IPS DF 4.7 (cell line): ENCODE results near the gene EVA1C.
"Not testable (repeated sequence)": the region's sequence is repeated elsewhere in the genome, so short reads cannot be mapped to it uniquely, and the experiment has no call there.

Experiments
- DNase-seq: peaks from one replicate; pipeline ENCODE4 v3.0.0-alpha.2; 2013; ENCODE audit warnings: low spot score; ENCODE audit errors: extremely low read depth

EVA1C gene

DNA sequence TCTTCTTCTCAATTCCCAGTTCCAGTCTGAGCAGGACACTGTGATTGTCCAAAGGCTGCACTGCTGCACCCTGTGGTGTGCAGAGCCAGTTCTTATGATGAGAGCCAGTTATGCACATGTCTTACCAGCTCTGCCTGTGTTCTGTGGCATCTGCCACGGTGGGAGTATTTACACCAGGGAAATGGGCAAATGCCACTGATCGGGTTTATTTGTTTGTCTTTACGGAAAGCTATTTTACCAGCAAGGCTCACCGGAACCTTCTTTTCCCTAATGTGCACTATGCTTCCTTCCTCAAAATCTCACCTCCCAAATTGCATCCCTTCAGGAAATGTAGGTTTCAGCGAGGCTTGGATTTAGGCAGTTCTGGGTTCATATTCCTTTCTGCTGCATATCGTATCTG is 49.0 kb downstream of the EVA1C start:
- no peak for DNase-seq

DNA sequence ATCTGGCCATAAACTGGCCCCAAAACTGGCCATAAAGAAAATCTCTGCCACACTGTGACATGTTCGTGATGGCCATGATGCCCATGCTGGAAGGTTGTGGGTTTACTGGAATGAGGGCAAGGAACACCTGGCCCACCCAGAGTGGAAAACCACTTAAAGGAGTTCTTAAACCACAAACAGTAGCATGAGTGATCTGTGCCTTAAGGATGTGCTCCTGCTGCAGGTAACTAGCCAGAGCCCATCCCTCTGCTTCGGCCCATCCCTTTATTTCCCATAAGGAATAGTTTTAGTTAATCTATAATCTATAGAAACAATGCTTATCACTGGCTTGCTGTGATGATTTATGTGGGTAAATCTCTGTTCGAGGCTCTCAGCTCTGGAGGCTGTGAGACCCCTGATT is 50.1 kb downstream of the EVA1C start:
- DNase-seq: not testable (repeated sequence)

DNA sequence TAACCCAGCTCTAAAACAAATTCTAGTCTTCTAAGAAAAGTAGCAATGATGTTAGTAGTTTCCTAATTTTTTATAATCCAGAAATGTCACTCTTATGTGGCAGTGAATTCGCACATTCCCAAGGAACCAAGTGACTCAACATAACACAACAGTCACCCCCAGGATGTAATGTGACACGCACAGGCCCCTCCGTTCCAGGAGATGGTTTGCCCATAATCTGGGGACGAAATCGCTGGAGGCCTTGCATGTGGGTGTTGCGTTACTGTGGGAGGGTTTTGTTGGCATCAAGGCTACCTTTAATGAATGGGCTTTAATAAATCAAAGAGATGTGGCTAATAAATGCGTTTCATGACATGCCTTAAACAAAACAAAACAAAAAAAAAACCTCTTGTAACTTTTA is 50.9 kb downstream of the EVA1C start:
- no peak for DNase-seq

DNA sequence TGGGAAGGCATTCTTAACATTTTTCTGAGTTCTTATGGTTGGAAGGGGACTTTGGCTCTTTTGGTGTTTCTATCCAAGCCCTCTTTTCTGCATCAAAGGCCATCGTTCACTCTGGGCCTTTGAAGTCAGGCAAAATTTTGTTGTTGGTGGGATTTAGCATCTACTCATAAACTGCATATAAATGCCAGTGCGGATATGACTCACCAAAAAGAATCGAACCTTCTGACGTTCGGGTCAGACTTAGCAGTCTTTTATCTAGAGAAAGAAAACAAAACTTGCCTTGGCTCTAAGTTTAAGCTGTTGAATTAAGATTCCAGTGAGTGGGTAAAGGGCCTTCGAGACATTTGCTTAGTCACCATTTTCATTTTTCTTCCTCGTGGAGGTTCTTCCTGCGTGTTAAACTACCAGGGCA is 51.4 kb downstream of the EVA1C start:
- no peak for DNase-seq

DNA sequence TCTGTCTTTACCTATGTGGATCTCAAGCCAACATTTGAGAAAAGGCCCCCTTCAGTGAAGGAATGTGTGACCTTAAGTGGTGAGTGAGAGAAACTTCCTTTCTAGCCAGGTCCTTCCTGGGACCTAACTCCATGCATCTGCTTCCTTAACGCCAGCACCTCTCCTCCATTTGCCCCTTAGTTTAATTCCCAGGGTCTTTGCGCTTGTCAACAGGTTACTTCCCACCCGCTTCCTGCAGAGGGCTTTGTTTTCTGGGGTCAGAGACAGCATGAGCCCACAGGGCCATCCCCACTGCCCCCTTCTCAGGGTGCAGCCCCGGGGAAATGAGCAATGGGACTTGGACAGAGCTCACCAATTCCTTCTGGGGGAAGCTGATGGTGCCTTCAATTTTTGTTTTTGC is 54.8 kb downstream of the EVA1C start:
- no peak for DNase-seq

GRCh38 chr21:32468681-32469111 is 56.2 kb downstream of the EVA1C start:
- DNase-seq: no peak

GRCh38 chr21:32469628-32470027 is 57.1 kb downstream of the EVA1C start:
- no peak for DNase-seq

DNA sequence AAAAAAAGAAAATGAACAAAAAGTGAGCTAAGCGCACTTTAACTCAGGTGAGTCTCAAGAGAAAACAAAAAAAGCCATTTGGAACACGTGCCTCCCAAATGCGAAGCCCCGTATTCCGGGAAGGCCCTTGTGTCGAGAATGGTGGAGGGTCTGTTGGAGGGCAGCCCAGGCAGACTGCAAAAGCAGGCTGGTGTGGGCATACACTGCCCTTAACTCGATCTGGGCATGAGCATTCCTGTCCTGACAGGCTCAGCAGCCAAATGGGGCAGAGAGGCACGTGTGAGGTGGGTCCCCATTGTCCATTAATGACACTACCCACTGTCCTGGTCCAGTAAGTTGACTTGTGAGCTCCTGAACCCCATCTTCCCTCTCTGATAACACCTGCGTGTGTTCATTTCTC is 57.7 kb downstream of the EVA1C start:
- DNase-seq: no peak

DNA sequence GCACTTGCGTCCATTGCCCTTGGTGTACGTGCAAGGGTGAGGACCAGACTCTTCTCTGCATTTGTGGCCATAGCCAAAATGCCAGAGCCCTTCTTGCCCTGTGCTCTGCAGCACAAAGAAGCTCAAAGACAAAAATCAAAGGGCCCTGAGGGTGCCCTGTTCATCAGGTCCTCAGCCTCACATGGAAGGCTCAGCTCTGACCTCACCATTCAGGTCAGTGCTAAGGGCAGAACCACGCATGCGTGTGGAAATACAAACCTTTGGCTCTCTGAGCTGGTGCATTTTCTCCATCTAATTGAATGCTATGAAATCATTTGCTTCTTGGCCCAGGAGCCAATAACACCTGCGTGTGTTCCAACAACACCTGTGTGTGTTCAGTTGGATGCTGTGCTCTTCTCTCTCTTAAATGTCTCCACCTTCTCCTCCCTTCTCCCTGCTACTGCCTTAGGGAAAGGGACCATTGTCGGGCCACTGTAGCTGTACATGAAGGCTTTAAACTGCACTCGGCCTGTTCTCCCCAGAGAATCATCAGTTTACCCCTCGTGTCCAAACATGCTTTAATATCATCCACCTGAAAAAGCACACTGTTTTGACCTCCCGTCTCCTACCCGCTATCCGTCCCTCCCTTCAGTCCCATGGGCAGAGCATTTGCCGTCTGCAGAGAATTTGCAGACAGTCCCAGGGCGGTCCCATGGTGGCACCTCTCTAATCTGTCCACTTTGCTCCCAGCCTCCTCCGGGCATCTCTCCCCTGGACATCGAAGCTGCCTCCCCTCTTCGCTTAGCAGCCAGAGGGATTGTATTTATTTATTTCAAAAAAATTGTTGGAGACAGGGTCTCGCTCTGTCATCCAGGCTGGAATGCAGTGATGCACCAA is 60.6 kb downstream of the EVA1C start:
- DNase-seq: no peak

DNA sequence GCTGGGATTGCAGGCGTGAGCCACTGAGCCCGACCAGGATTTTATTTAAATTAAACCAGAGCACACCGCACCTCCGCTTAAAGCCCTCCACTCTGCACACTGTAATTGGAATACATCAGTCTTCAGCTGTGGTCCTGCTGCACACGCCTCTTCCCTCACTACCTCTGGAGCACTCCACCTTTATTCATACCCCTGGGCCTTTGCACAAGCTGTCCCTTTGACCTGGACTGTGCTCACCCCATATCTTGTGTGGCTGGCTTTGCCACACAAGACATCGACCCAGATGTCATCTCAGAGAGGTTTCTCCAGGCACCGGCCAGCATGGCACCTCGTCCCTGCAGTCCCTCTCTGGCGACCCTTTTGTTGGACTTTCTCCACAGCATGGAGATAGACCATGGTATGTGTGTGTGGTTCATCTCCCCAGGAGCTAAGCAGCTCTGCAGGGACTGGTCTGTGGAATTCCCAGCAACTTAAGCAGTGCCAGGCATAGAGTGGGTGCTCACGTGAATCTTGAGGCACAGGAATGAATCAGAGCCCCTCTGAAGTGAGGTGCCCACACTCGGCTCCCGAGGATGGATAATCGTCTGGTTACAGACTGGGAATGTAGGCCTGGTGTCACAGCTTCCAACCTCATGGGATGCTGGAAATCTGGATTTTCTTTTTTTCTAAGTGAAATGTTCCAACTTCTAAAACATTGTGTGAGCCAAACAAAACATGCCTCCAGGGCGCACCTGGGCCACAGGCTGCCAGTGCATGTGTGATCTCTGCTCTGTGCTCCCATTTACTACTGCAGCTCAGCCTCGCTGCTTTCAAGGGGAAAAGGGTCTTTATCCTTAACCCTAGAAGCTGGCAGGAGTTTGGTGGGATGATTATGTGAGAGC is 61.9 kb downstream of the EVA1C start:
- DNase-seq: no peak

GRCh38 chr21:32475162-32475812 is 62.8 kb downstream of the EVA1C start:
- no peak for DNase-seq

DNA sequence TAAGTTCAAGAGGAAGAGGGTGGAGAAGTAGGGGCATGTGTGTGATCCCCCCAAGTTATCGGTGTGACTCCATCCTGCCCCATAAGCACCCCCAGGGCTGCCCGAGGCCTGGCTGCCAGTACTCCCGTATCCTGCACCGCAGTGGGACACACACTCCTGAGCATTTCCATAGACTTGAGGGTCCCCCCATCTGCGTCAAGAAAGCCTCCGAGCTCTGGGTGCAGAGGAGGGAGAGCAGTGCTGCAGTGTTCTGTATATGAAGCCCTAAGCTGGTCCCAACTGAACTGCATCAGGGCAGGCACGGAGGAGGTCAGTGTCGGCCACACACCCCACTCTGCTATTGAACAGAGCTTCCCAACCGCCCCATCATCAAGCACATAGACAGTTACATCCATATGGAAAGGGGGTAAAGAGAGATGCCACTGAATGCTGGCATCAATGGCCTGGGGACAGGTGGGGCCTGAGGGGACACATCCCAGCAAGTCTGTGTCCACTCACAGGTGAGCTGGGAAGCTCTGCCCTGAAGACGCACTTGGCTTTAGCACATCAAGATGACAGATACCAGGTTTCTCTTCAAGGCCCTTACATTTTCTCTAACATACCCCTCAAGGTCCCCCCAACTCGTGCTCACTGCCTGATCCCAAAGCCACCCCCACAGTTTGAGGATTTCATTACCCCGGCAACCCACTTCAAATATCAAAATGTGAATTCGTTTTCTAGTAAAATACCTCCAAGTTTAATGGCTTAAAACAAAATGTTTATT is 64.3 kb downstream of the EVA1C start:
- no peak for DNase-seq

DNA sequence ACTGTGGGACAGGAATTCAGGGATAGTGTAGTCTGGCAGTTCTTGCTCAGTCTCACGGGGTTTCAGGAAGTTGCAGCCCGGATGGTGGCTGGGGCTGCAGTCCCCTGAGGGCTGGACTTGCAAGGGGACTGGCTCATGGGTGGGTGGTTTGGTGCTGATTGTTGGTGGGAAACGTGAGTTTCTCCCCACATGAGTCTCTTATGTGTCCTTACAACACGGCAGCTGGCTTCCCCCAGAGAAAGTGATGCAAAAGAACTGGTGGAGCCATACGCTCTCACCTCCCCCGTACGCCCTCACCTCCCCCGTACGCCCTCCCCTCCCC is 64.9 kb downstream of the EVA1C start:
- no peak for DNase-seq

DNA sequence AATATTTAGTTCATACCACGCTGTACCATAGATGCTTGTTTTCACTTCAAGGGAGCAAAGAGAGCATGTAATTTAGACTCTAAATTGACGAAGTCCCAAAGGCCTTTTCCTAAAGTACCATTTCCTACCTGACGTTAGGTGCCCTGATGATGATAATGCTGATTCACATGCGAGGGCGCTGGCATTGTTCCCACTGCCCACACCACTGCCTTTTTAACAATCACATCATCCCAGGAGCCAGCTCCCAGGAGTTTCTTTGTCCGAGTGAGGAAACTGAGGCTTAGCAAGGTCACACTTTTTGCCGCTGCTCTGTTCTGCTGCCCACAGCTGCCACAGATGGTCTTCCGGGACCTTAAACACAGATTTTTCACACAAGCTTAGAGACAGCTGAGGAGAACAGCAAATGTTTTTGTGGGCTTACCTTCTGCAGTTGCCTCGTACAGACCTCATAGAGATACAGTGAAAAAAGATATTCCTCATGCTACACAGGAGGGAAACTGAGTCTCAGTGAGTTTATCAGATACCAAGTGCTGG is 69.4 kb downstream of the EVA1C start:
- DNase-seq: no peak

- DNase-seq: no peak
These were observed 70.2 kb downstream of the EVA1C start for GRCh38 chr21:32482565-32483292.

- no peak for DNase-seq
These were observed 70.7 kb downstream of the EVA1C start for GRCh38 chr21:32483293-32483595.

GRCh38 chr21:32484706-32485380 is 72.3 kb downstream of the EVA1C start:
- DNase-seq: no peak

DNA sequence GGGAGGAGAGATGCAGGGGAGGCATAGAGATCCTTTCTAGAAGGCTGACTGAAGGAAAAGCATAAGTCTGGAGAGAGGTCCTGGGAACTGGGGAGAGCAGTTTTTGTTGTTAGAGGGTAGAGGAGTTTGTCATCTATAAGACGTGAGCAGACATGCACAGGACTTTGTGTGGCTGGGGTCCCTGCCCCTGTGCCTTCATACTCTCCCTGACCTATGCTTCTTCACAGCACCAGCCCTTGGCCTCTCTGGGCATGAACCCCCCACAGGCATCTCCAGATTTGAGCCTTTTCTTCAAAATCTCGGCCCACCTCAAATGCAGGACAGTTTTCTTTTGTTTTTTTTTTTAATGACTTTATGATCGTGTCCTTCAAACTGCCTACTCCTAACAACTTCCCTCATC is 79.9 kb downstream of the EVA1C start:
- DNase-seq: no peak

DNA sequence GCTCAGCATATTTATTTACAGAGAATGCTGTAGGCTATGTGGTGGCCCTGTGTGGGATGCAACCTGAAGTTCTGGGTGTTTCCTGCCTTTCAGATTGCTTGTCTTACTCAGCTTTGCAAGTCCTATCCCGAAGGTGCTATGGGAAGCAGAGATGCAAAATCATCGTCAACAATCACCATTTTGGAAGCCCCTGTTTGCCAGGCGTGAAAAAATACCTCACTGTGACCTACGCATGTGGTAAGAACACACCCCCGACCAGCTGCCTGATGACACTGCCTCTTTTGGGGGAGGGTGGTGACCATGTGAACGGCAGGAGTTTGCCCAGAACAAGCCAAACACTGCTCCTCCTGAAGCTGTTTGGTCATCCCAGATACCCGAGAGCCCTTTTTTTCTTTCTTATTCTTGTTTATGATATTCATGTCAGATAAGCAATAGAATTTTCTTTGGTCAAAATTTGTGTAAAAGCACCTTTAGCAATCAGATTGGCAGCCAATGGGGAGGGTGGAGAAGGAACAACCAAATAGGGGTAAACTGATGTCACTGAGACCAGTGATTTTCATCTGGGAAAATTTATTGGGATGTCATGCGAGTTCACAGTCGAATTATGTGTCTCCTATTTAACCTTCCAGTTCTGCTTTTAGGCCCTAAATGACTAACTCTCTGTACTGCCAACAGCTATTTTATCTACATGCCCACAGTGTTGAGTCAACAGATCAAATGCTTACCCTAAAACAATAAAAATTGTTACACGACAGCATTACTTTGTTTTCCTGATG is 82.6 kb downstream of the EVA1C start:
- no peak for DNase-seq
